CD14-positive monocyte (primary cell): ENCODE measurements around the gene PARVB. TPM values are rescaled to one million over a fixed set of nuclear protein-coding genes. Genes with fewer than 3 reads are reported as not detected.

ENCODE experiments used
- DNase-seq, 3 donors: peaks; one replicate each; pipeline ENCODE4 v3.0.0-alpha.2; 2011 to 2022
- H2AFZ ChIP-seq: 2 replicates; pipeline ENCODE4 v1.6.0; 2012; ENCODE audit warnings: mild to moderate bottlenecking, low read depth, low read length, inconsistent platforms; ENCODE audit not compliant: insufficient read depth, poor library complexity, severe bottlenecking
- H3K27ac ChIP-seq, 2 donors: 1 replicate in 1 of 2; 2 replicates in 1 of 2; pipeline ENCODE4 v1.5.1; 2012 to 2013; ENCODE audit warnings: low read length in 2 of 2, control low read depth in 1 of 2, inconsistent platforms in 1 of 2, low read depth in 1 of 2, mild to moderate bottlenecking in 1 of 2
- H3K27me3 ChIP-seq, 2 donors: one replicate each; pipeline versions ENCODE4 v1.6.0 to v1.6.1; 2011 to 2013; ENCODE audit warnings: low read length in 2 of 2; ENCODE audit not compliant: control insufficient read depth in 2 of 2, insufficient read depth in 2 of 2
- H3K36me3 ChIP-seq, 2 donors: replicated peaks in 1 of 2; 1 replicate in 1 of 2; 2 replicates in 1 of 2; pipeline versions ENCODE4 v1.5.1 to v1.6.1; 2012 to 2013; ENCODE audit warnings: low read length in 2 of 2, control low read depth in 1 of 2, inconsistent platforms in 1 of 2, mild to moderate bottlenecking in 1 of 2; ENCODE audit not compliant: insufficient read depth in 2 of 2, control insufficient read depth in 1 of 2
- H3K4me1 ChIP-seq, 2 donors: 1 replicate in 1 of 2; 2 replicates in 1 of 2; pipeline versions ENCODE4 v1.5.1 to v1.6.1; 2012 to 2013; ENCODE audit warnings: low read length in 2 of 2, control low read depth in 1 of 2, inconsistent platforms in 1 of 2, mild to moderate bottlenecking in 1 of 2, moderate library complexity in 1 of 2; ENCODE audit not compliant: insufficient read depth in 2 of 2, control insufficient read depth in 1 of 2
- H3K4me2 ChIP-seq: replicated peaks from 2 replicates; pipeline ENCODE3; 2012; ENCODE audit warnings: low read length, moderate library complexity, mild to moderate bottlenecking; ENCODE audit not compliant: poor library complexity, severe bottlenecking; ENCODE audit errors: extremely low read depth
- H3K4me3 ChIP-seq, 3 experiments: fragments of 200-600 bp in 1 of 3; sonication (generic) in 1 of 3; replicated peaks in 1 of 3; 1 replicate in 2 of 3; 2 replicates in 1 of 3; pipeline ENCODE4 v1.5.1; 2011 to 2013; ENCODE audit warnings: low read length in 3 of 3, mild to moderate bottlenecking in 3 of 3, control low read depth in 2 of 3, low read depth in 2 of 3, inconsistent platforms in 1 of 3, moderate library complexity in 1 of 3
- H3K79me2 ChIP-seq: 2 replicates; pipeline ENCODE4 v1.6.0; 2012; ENCODE audit warnings: mild to moderate bottlenecking, control low read depth, inconsistent platforms, low read length, moderate library complexity; ENCODE audit not compliant: insufficient read depth
- H3K9ac ChIP-seq: 2 replicates; pipeline ENCODE4 v1.6.0; 2017; ENCODE audit warnings: low read length, mild to moderate bottlenecking; ENCODE audit not compliant: insufficient read depth, poor library complexity, severe bottlenecking
- H3K9me3 ChIP-seq, 2 donors: replicated peaks in 1 of 2; 1 replicate in 1 of 2; 2 replicates in 1 of 2; pipeline versions ENCODE4 v1.5.1 to v1.6.1; 2012 to 2013; ENCODE audit warnings: low read length in 2 of 2, control low read depth in 1 of 2; ENCODE audit not compliant: control insufficient read depth in 1 of 2, insufficient read depth in 1 of 2
- H4K20me1 ChIP-seq: 2 replicates; pipeline ENCODE4 v1.6.0; 2012; ENCODE audit warnings: mild to moderate bottlenecking, low read length, control low read depth, moderate library complexity; ENCODE audit not compliant: insufficient read depth
- H3K27ac Mint-ChIP-seq, 7 donors: one replicate each; pipeline ENCODE4 v1.8.0; 2020; ENCODE audit warnings: mild to moderate bottlenecking in 7 of 7, mixed read lengths in 7 of 7, moderate library complexity in 6 of 7, inconsistent platforms in 2 of 7
- H3K27me3 Mint-ChIP-seq, 3 donors: one replicate each; pipeline ENCODE4 v1.8.0; 2021 to 2022; ENCODE audit warnings: low read depth in 3 of 3, mild to moderate bottlenecking in 3 of 3, mixed read lengths in 3 of 3, moderate library complexity in 3 of 3, inconsistent platforms in 1 of 3
- H3K36me3 Mint-ChIP-seq, 2 donors: one replicate each; pipeline ENCODE4 v1.8.0; 2020; ENCODE audit warnings: mixed read lengths in 2 of 2, inconsistent platforms in 1 of 2, mild to moderate bottlenecking in 1 of 2
- H3K4me1 Mint-ChIP-seq: one replicate; pipeline ENCODE4 v1.8.0; 2020; ENCODE audit warnings: mild to moderate bottlenecking, mixed read lengths
- H3K4me3 Mint-ChIP-seq, 2 donors: one replicate each; pipeline ENCODE4 v1.8.0; 2020; ENCODE audit warnings: mild to moderate bottlenecking in 2 of 2, mixed read lengths in 2 of 2, moderate library complexity in 1 of 2
- H3K9me3 Mint-ChIP-seq, 7 donors: one replicate each; pipeline ENCODE4 v1.8.0; 2020 to 2022; ENCODE audit warnings: mixed read lengths in 7 of 7, mild to moderate bottlenecking in 6 of 7, moderate library complexity in 6 of 7, inconsistent platforms in 2 of 7
- WGBS: methylation state at CpG from one replicate; pipeline ENCODE4 v1.1.5; 2013; ENCODE audit warnings: missing lambda C conversion rate; ENCODE audit not compliant: insufficient coverage; 5-methylcytosine and 5-hydroxymethylcytosine counted together
- intact Hi-C, 2 donors: fragments of 100-400 bp; cut with micrococcal nuclease; formaldehyde crosslinking; loops; one replicate each; pipeline versions ENCODE4 v1.15.0 to v1.15.1; 2023
- polyA plus RNA-seq, 3 donors: library from polyadenylated mRNA; depleted of rRNA in 1 of 3; unstranded in 2 of 3; stranded (reverse) in 1 of 3; fragments of 300-500 nt in 2 of 3; fragments of >200 nt in 1 of 3; fragmentation: Illumina TruSeq in 2 of 3; gene quantifications; 1 replicate in 2 of 3; 2 replicates in 1 of 3; pipeline ENCODE4 v1.2.3, GENCODE V29; 2012 to 2021
- TF ChIP-seq, protein P1 (sequence below): fragments of 200-600 bp; IDR thresholded peaks from one replicate; pipeline ENCODE4 v1.8.0; 2022; ENCODE audit warnings: antibody characterized with exemption, mild to moderate bottlenecking

The PARVB gene
- polyA plus RNA-seq, 3 donors, result 13.4 to 38.5 (median 17.9) TPM

GRCh38 chr22:44186121-44186510 lies 162.0 kb downstream of the PARVB start:
- no peak for DNase-seq
- Histone ChIP-seq H3K27me3 (no peaks in the 10 kb centered on the region), H3K9me3 (no peaks in the 10 kb centered on the region), H3K4me1 (peaks cover 26 to 40% of the 10 kb centered on the region in 2 donors), H3K79me2 (peaks cover 72% of the 10 kb centered on the region), H3K27ac (peak overlapping the region in 1 of 2 donors; percentile 45), H4K20me1 (peaks cover 69% of the 10 kb centered on the region), H3K4me2 (no peak overlapping the region), H3K4me3 (no peak overlapping the region), H3K9ac (no peak overlapping the region), H3K36me3 (peaks cover 54 to 76% of the 10 kb centered on the region in 2 donors), H2AFZ (no peak overlapping the region)
- TF ChIP-seq, protein P1, sequence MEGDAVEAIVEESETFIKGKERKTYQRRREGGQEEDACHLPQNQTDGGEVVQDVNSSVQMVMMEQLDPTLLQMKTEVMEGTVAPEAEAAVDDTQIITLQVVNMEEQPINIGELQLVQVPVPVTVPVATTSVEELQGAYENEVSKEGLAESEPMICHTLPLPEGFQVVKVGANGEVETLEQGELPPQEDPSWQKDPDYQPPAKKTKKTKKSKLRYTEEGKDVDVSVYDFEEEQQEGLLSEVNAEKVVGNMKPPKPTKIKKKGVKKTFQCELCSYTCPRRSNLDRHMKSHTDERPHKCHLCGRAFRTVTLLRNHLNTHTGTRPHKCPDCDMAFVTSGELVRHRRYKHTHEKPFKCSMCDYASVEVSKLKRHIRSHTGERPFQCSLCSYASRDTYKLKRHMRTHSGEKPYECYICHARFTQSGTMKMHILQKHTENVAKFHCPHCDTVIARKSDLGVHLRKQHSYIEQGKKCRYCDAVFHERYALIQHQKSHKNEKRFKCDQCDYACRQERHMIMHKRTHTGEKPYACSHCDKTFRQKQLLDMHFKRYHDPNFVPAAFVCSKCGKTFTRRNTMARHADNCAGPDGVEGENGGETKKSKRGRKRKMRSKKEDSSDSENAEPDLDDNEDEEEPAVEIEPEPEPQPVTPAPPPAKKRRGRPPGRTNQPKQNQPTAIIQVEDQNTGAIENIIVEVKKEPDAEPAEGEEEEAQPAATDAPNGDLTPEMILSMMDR, result no peak
- WGBS, result 85% methylated on average over 6 of the region's 8 CpGs
- peaks cover 33% of the 10 kb centered on the region for H3K4me1 Mint-ChIP-seq
- peaks cover 41 to 72% of the 10 kb centered on the region in 2 donors for H3K36me3 Mint-ChIP-seq
- H3K27ac Mint-ChIP-seq, result peak overlapping the region in 3 of 7 donors; percentile 24 to 72 (median 55)
- peaks cover 0 to 1% (median 0%) of the 10 kb centered on the region in 7 donors for H3K9me3 Mint-ChIP-seq
- no peaks in the 10 kb centered on the region for H3K27me3 Mint-ChIP-seq
- no peak overlapping the region for H3K4me3 Mint-ChIP-seq
- intact Hi-C loops, result loop anchor here (10.0 kb wide), 2 partner anchors 309 to 439 kb away; partner anchors contain the start of gene RTL6 (in 1 of the 2)

DNA sequence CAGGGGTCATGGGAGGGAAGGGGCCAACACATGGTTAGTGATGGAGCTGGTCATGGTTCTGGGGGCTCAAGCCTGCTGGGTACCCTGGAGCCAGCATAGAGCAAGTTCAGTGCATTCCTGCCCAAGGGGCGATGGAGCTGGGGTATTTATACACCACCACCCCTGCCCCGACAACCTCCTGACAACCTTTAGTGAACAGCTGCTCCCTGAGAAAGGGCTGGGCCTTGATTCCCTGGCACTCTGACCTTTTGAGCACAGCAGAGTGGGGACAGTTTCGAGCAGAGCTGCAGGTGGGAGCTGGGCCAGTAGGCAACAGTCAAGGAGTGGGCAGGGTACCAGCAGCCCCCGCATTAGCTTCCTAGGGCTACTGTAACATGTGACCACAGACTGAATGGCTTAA lies 162.6 kb downstream of the PARVB start:
- Mint-ChIP-seq H3K36me3 (peaks cover 43 to 76% of the 10 kb centered on the region in 2 donors), H3K4me1 (peaks cover 38% of the 10 kb centered on the region), H3K27me3 (no peaks in the 10 kb centered on the region), H3K27ac (peak overlapping the region in 4 of 7 donors; percentile 55 to 82 (median 66)), H3K4me3 (no peak overlapping the region), H3K9me3 (peaks cover 0 to 1% (median 0%) of the 10 kb centered on the region in 7 donors)
- Histone ChIP-seq H3K79me2 (peaks cover 66% of the 10 kb centered on the region), H3K27me3 (no peaks in the 10 kb centered on the region), H3K4me3 (no peak overlapping the region), H3K9ac (no peak overlapping the region), H4K20me1 (peaks cover 73% of the 10 kb centered on the region), H2AFZ (no peak overlapping the region), H3K4me1 (peaks cover 31 to 42% of the 10 kb centered on the region in 2 donors), H3K27ac (peak overlapping the region in 1 of 2 donors; percentile 45), H3K36me3 (peaks cover 54 to 78% of the 10 kb centered on the region in 2 donors), H3K4me2 (no peak overlapping the region), H3K9me3 (no peaks in the 10 kb centered on the region)
- intact Hi-C loops, result loop anchor here (10.0 kb wide), 2 partner anchors 308 to 438 kb away; partner anchors contain the start of gene RTL6 (in 1 of the 2)
- 89% methylated on average over 3 of the region's 4 CpGs for WGBS
- no peak for DNase-seq
- TF ChIP-seq, protein P1, result no peak
